GM19099 (cell line): Measurements from ENCODE around the gene CATSPERZ.

Source experiments
- POLR2A ChIP-seq: IDR thresholded peaks from 3 replicates; pipeline ENCODE4 v1.6.1; 2011; ENCODE audit warnings: low read depth; ENCODE audit not compliant: insufficient read length; ENCODE audit errors: extremely low read depth

Gene CATSPERZ

DNA sequence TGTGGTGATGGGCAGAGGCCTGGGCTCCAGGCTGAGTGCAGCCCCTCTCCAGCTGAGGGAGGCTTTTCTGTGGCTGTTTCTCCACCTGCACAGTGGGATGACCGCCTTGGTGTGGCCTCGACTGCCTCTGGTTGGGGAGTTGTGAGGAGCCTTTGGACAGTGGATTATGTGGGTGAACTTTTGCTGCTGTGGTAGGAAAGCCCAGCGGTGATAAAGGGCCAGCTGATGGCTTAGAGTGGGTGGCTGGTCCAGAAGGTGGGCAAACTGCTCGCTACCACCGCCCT is 3.8 kb downstream of the CATSPERZ start:
- no peak for TF ChIP-seq POLR2A

DNA sequence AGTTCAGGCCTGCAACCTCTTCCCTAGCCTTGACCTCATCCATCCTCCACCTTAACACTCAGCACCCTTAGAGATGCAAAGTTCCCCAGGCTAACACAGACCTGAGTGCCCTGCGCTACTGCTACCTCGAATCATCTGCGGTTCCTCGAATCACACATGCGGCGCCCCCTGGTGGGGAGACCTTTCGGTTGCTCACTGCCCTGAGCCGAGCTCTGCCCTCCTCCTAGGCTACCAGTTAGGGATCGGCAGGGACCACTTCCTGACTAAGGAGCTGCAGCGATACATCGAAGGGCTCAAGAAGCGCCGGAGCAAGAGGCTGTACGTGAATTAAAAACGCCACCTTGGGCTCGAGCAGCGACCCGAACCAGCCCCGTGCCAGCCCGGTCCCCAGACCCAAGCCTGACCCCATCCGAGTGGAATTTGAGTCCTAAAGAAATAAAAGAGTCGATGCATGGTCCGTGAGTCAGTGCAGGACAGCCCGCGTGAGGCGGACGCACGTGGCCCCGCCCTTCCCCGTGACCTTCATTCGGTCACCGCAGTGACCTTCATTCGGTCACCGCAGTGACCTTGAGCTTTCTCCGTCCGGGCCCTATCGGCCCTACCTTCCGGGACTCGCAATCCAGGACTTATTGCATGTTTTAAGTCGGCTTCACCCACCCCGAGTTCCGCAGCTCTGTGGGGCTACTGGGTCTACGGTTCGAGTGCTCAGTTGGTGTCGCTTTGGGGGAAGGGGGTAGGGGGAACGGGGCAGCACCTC is 4.3 kb downstream of the CATSPERZ start:
- peak; percentile 77 for TF ChIP-seq POLR2A

GRCh38 chr11:64305075-64305690 is 5.0 kb downstream of the CATSPERZ start, which contains the start of gene ESRRA:
Gene ESRRA (plus strand): TSS chr11:64305524. CDS start chr11:64307180, 1,656 bp downstream.
- TF ChIP-seq POLR2A, result peak; percentile 73

DNA sequence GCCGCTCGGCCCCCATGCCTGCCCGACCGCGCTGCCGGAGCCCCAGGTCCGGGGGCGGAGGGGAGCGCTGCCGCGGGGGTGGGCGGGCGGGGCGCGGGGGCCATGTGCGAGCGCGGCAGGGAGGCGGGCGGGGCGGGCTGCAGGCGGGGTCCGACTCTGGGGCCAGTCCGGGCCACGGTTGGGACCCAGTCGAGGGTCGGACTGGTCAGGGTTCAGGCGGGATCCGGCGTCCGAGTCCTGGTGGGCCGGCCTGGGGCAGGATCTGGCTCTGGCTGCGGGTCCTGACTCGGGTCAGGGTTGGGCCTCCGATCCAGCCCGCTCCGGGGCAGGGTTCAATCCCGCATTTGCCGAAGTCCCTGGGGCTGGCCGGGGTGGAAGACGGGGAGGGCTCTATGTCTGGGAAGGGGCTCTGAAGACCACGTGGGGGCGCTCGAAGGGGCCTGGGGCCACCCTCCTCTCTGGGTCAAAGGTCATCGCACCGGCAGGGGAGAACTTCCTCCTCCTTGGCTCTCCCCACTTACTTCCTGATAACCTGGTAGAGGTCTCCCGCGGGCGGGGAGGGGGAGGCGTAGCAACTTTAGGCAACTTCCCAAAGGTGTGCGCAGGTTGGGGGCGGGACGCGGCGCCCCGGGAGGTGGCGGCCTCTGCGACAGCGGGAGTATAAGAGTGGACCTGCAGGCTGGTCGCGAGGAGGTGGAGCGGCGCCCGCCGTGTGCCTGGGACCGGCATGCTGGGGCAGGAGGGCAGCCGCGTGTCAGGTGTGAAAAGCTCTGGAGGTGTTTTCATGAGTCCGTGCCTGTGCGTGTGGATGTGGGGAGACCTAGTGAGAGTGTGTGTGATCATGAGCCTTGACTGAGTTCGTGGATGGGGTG is 5.8 kb downstream of the CATSPERZ start:
- TF ChIP-seq POLR2A, result peak; percentile 54

DNA sequence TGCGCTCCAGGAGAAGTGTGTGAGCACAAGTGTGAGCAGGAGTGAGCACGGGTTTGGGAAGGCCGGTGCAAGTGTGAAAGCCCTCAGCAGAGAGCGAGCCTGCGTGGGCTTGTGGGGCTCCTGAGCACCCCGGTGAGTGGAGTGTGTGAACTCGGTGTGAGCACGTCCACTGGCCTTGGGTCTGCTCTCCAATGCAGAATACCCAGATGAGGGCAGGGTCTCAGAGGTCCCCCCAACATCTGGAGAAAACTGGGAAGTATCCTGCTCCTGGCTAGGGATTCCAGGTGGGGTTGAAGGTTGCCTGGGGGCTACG is 6.4 kb downstream of the CATSPERZ start:
- TF ChIP-seq POLR2A, result no peak

DNA sequence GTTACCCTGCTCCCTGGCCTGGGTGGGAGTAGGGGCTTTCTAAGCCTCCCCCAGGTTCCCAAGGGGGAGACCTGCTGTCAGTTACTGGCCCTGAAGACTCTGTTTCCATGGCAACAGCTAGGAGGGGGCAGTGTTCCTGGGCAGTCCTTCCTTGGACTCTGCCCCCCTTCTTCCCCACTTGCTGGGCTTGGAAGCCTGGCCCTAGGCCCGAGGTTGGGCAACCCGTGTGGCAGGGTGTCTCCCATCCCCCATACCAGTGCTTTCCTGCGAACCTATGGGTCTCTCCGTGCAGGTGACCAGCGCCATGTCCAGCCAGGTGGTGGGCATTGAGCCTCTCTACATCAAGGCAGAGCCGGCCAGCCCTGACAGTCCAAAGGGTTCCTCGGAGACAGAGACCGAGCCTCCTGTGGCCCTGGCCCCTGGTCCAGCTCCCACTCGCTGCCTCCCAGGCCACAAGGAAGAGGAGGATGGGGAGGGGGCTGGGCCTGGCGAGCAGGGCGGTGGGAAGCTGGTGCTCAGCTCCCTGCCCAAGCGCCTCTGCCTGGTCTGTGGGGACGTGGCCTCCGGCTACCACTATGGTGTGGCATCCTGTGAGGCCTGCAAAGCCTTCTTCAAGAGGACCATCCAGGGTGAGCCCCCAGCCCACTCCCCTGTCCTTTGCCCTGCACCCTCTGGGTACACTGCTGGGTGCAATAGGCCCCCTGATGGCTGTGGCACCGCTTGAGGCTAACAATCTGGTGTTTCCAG is 6.9 kb downstream of the CATSPERZ start:
- no peak for TF ChIP-seq POLR2A

DNA sequence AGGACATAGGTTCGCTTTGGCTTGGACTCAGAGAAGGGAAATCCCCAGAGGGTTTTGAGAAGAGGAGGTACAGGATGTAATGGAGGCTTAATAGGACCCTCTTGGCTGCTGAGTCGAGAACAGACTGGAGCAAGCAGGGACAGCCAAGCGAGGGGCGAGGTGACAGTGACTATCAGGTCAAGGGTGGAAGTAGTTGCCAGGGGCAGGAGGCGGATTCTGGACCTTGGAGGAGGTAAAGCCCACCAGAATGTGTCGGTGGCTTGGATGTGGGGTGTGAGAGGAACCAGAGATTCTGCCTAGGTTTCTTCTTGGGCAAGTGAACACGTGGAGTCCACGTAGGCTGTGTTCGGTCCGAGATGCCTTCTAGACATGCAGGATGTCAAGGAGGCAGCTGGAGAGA is 12.8 kb downstream of the CATSPERZ start:
- TF ChIP-seq POLR2A, result no peak

DNA sequence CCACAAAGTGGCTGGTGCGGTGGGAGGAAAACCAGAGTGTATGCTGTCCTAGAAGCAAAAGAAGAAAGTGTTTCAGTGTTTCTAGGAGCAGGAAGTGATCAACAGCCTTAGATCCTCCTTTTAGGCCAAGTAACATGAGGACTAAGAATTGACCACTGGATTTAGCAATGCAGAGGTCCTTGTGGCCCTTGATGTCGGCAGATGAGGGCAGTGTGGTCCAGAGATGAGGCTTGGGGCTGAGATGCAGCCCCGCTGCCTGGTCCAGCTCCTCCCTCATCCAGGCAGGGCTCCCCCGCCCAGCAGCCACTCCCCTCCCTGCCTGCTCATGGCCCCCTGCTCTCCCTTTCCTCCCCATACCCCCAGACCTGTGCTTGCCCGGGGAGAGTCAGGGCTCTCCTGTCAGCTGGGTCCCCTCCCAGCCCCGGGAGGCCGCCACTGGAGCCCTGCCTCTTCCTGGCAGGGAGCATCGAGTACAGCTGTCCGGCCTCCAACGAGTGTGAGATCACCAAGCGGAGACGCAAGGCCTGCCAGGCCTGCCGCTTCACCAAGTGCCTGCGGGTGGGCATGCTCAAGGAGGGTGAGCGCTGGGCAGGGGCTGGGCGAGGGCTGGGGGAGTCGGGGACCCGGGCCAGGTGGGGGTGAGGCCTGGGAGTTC is 13.5 kb downstream of the CATSPERZ start:
- no peak for TF ChIP-seq POLR2A

- TF ChIP-seq POLR2A, result no peak
Observed at GRCh38 chr11:64314146-64314804, 14.1 kb downstream of the CATSPERZ start.

DNA sequence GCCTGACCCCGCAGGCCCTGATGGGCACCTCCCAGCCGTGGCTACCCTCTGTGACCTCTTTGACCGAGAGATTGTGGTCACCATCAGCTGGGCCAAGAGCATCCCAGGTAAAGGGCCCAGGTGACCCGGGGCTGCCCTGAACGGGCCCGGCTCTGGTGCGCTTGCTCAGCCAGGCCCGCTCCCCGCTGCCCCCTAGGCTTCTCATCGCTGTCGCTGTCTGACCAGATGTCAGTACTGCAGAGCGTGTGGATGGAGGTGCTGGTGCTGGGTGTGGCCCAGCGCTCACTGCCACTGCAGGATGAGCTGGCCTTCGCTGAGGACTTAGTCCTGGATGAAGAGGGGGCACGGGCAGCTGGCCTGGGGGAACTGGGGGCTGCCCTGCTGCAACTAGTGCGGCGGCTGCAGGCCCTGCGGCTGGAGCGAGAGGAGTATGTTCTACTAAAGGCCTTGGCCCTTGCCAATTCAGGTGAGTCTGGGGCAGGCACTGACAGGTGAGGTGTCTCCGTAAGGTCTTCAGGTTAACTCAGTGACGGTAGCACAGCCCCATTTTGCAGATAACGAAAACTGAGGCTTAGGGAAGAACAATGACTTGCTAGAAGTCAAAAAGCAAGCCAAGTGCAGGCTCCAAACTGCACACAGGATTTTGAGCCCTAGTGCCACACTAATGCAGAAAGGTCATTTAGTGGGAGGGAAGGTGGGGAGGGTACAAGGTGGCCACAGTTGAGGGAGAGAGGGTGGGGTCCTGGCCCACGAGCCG is 14.8 kb downstream of the CATSPERZ start:
- no peak for TF ChIP-seq POLR2A

DNA sequence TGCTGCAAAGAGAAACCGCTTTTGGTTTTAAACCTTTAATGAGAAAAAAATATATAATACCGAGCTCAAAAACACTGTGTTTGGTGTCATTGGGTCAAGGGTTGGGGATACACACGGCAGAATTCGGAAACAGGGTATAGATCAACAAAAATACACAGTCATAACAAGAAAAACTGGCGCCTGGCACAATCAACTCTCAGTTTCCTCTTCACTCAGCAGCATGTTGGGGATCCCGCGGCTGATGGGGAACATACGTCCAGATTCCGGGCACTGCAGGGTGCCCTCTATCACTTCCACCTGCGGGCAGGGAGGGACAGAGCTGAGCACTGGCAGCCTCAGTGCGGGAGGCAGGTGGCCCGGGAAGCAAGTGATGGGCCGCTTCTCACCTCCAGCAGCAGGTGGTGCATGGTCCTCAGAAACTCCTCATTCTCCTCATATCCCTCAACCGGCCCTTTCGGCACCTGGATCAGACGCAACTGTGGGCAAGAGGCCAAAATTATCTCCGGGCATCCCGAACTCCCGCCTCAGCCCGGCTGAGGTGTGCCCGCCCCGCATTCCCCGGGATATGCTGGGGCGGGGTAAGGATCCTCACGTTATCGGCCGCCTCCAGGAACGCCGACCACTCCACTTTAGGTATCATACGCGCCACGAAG is 16.6 kb downstream of the CATSPERZ start:
- TF ChIP-seq POLR2A, result no peak

DNA sequence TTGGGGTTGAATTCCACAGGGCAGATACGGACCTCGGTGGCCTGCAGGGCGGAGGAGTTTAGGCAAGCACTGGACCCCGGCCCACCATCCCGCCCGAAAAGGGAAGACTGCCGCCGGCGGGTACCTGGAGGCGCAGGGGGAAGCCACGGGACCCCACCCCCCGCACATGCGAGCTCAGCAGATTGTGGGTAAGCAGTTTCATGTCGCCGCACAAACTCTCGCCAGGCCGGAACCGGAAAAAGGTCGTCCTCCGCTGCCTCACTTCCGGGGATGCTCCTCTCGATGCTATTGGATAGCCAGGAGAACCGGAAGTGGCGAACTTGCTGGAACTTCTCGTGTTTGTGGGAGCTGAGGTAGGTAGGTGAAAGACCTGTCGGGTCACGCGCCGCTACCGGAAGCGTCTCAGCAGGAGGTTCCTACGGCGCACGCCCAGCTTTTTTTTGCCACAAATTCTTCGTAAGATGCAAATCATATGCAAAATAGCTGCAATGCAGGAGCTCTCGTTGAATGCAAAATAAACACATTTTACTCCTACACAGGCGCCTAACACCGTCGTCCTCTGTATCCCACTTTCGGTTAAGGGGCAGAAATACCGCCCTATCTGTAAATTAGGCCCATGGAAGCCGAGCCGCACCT is 17.3 kb downstream of the CATSPERZ start, which contains the start of gene TRMT112:
TSS of gene TRMT112 (minus strand) at position 235 of the 636 bp plus-strand sequence. CDS start at position 202, 33 bp downstream.
- TF ChIP-seq POLR2A, result peak; percentile 86

GRCh38 chr11:64317961-64318765 is 18.0 kb downstream of the CATSPERZ start, which contains the start of gene PRDX5:
Gene PRDX5 (plus strand): TSS chr11:64318121. CDS start chr11:64318216, 95 bp downstream.
- peak; percentile 82 for TF ChIP-seq POLR2A
